ENCODE results near the gene ZNF230.

ZNF230 gene

DNA sequence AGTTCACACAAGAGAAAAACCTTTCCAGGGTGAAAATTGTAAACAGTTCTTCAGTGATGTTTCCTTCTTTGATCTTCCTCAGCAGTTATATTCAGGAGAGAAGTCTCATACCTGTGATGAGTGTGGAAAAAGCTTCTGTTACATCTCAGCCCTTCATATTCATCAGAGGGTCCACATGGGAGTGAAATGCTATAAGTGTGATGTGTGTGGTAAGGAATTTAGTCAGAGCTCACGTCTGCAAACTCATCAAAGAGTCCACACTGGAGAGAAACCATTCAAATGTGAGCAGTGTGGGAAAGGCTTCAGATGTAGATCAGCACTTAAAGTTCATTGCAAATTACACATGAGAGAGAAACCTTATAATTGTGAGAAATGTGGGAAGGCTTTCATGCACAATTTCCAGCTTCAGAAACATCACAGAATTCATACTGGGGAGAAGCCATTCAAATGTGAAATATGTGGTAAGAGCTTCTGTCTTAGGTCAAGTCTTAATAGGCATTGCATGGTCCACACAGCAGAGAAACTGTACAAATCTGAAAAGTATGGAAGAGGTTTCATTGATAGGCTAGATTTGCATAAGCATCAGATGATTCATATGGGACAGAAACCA is 29.3 kb downstream of the ZNF230 start:
- no peak for DNase-seq (ENCODE audit: low read depth in 4 of 4, low spot score in 1 of 4)

DNA sequence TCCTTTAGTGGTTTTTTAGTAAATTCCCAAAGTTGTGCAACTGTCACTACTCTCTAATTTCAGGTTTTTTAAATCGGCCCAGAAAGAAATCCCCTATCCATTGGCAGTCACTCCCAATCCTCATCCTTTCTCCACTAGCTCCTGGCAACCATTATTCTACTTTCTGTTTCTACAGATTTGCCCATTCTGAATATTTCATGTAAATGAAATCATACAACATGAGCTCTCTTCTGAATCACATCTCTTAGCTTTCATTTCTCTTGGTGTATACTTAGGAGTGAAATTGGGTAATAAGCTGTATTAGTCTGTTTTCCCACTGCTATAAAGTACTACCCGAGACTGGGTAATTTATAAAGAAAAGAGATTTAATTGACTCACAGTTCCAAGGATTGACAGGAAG is 39.4 kb downstream of the ZNF230 start:
- no peak for DNase-seq (ENCODE audit: low read depth in 4 of 4, low spot score in 1 of 4)

DNA sequence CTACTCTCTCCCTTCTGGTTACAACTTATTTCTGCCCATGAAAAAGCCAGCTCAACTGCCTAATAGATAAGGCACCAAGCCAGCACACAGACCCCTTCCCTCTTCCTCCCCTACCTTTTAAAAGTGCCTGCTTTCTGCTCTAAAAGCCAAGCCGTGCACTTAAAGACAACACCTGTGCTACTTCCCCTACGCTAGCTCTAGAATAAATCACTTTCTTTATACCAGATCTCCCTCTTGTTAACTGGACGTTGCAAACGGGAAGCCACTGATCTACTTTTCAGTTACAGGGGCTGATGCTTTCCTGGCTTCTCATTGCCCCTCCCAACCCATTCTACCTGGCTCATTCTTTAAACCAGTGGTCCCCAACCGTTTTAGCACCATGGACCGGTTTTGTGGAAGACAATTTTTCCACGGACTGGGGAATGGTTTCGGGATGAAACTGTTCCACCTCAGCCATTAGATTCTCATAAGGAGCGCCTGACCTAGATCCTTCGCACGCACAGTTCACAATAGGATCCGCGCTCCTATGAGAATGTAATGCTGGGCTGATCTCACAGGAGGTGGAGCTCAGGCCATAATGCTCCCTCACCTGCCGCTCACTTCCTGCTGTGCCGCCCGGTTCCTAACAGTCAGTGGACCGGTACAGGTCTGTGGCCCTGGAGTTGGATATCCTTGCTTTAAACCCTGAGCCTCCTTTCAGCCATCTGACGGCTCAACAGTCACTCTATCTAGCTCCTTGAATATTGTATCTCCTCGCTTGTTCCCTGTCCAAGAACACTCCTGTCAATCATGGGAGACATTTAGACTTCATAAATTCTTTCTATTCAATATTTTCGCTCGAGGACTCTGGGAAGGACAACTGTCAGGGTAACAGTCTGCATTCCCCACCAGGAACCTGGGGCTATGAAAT is 48.2 kb downstream of the ZNF230 start:
- DNase-seq (ENCODE audit: low read depth in 4 of 4, low spot score in 1 of 4), result no peak

DNA sequence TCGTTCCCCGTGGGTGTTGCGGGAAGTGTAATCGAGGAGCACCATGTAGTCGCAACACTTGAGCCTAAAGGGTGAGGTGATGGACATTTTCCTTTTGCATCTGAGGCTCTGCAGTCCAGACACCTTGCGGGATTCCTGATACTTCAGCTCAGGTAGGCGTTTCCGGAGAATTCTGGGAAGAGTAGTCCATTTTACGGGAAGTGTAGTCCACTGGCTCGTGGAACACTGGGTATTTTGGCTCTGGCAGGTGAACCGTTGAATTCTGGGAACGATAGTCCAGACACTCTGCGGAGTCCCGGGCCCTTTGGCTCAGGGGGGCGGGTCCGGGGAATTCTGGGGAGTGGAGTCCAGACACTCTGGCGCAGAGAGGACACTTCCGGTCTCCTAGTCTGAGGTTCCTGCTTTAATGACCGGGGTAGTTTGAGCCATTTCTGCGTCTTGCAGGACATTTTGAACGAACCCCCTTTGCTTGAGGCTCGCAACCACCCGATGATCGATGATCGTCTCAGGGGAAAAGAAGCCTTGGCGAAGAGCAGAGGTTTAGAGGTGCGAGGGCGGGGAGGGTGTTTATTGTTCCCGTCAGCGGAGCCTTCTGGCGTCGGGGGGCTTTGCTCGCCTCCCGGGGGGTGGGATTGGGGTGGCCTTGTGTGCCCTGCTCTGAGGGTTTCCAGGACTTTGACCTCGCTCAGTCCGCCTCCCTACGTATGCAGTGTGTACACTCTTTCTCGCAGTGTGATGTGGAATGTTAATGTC is 49.1 kb downstream of the ZNF230 start, which contains the start of gene ZNF223:
TSS of gene ZNF223 (plus strand) at position 387 of the 753 bp plus-strand sequence. CDS start 3,141 bp downstream, outside the sequence.
- DNase-seq (ENCODE audit: low read depth in 4 of 4, low spot score in 1 of 4), result peak in 3 of 4 experiments; percentile 34 to 56 (median 54)

DNA sequence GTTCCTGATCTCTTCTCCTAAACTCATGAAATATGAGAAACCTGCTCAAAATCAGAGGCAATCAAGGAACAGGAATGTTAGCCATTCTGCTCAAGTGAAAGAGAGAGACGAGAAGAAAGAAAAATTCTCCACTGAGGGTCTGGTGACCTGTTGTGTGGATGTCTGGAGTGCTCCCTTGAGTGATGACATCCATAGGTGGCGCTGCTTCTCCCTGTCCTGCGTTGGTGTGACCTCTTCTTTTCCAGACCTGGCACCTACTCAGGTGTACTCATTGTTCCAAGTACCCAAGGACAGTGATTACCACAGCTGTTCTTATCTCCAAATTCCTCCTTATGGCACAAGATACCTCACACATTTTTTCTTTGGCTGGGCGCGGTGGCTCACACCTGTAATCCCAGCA is 53.1 kb downstream of the ZNF230 start:
- DNase-seq (ENCODE audit: low read depth in 4 of 4, low spot score in 1 of 4), result no peak

DNA sequence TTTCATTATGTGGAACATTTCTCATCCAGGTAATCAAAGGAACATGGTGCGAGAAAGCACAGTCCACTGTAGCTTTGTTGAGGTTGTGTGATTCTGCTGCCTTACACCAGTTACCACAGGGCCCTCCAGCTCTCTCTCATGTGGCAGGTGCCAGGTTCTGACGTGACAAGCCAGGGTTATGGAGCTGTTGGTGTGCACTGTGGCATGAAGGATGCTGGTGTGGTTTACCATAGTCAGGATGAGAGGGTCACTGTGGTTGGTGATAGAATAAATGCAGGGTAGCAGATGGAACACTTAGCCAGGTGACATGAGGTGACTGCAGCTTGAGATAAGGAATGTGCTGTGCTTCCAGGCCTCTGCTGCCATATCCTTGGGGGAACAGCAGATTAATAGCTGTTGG is 56.5 kb downstream of the ZNF230 start:
- no peak for DNase-seq (ENCODE audit: low read depth in 4 of 4, low spot score in 1 of 4)

DNA sequence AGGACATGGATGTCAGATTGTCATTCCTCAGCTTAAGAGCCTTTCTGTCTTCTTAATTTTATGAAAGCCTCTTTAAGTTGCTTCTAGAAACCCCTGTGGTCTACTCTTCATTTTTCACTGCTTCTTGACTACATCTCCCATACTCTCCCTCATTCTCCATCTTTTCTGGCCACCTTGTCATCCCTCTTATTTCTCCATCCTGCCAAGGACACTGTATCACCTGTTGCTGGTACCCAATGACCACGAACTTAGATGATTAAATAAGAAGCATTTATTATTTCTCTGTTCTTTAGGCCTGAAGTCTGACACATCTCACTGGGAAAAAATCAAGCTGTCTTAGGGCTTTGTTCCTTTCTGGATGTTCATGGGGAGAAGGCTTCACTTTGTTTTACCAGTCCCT is 58.3 kb downstream of the ZNF230 start:
- DNase-seq (ENCODE audit: low read depth in 4 of 4, low spot score in 1 of 4), result no peak
